Neural cell (in vitro differentiated cells): Measurements from ENCODE around the gene HCAR2. TPM values are rescaled to one million over a fixed set of nuclear protein-coding genes. Genes with fewer than 3 reads are reported as not detected.
"Not testable (repeated sequence)": the region's sequence is repeated elsewhere in the genome, so short reads cannot be mapped to it uniquely, and the experiment has no call there.

Source experiments
- H2AFZ ChIP-seq: fragments of 200-600, 300-800 bp; sonication (generic), shearing (Covaris generic); 2 replicates; pipeline ENCODE4 v1.6.0; 2014; ENCODE audit warnings: low read depth, mild to moderate bottlenecking, antibody characterized with exemption, low read length, moderate library complexity
- H3F3A ChIP-seq: fragments of 200-600 bp; shearing (Covaris generic); 2 replicates; pipeline ENCODE4 v1.6.1; 2016; ENCODE audit warnings: mild to moderate bottlenecking, moderate library complexity, mixed read lengths, antibody characterized with exemption, low read length; ENCODE audit not compliant: insufficient read depth, poor library complexity, severe bottlenecking
- H3K27ac ChIP-seq: fragments of 200-600, 300-800 bp; sonication (generic), shearing (Covaris generic); 2 replicates; pipeline ENCODE4 v1.5.1; 2014; ENCODE audit warnings: mild to moderate bottlenecking, low read length, moderate library complexity
- H3K27me3 ChIP-seq: fragments of 300-800, 200-600 bp; sonication (generic), shearing (Covaris generic); 2 replicates; pipeline ENCODE4 v1.6.0; 2014; ENCODE audit warnings: mild to moderate bottlenecking, low read depth, low read length, moderate library complexity; ENCODE audit not compliant: insufficient read depth
- H3K36me3 ChIP-seq: fragments of 300-800, 200-600 bp; sonication (generic), shearing (Covaris generic); 2 replicates; pipeline ENCODE4 v1.5.1; 2014; ENCODE audit warnings: mild to moderate bottlenecking, antibody characterized with exemption, low read length, moderate library complexity; ENCODE audit not compliant: insufficient read depth
- H3K4me2 ChIP-seq: fragments of 300-800, 200-600 bp; sonication (generic), shearing (Covaris generic); 2 replicates; pipeline ENCODE4 v1.6.0; 2014; ENCODE audit warnings: mild to moderate bottlenecking, low read length
- H3K4me3 ChIP-seq: fragments of 300-800, 200-600 bp; sonication (generic), shearing (Covaris generic); 2 replicates; pipeline ENCODE4 v1.5.1; 2014; ENCODE audit warnings: mild to moderate bottlenecking, low read length, moderate library complexity
- H3K79me2 ChIP-seq: fragments of 200-600 bp; shearing (Covaris generic); replicated peaks from 2 replicates; pipeline ENCODE4 v1.6.0; 2014; ENCODE audit warnings: mild to moderate bottlenecking, low read length, moderate library complexity; ENCODE audit not compliant: insufficient read depth
- H3K9ac ChIP-seq: fragments of 300-800, 200-600 bp; sonication (generic), shearing (Covaris generic); 2 replicates; pipeline ENCODE4 v1.6.1; 2016; ENCODE audit warnings: mild to moderate bottlenecking, low read length, mixed read lengths
- H3K9me2 ChIP-seq: fragments of 200-600 bp; shearing (Covaris generic); 2 replicates; pipeline ENCODE4 v1.6.1; 2016; ENCODE audit warnings: mild to moderate bottlenecking, low read length, mixed read lengths; ENCODE audit not compliant: insufficient read depth
- H3K9me3 ChIP-seq: fragments of 200-600, 300-800 bp; sonication (generic), shearing (Covaris generic); 2 replicates; pipeline ENCODE4 v1.6.1; 2016; ENCODE audit warnings: mild to moderate bottlenecking, mixed run types, low read length, moderate library complexity, mixed read lengths
- H4K20me1 ChIP-seq: fragments of 200-600 bp; shearing (Covaris generic); 2 replicates; pipeline ENCODE4 v1.6.1; 2016; ENCODE audit warnings: mild to moderate bottlenecking, mixed run types; ENCODE audit not compliant: insufficient read depth
- EP300 ChIP-seq: fragments of 450-650 bp; conservative IDR thresholded peaks from 2 replicates; pipeline ENCODE4 v1.6.1; 2014; ENCODE audit warnings: antibody characterized with exemption, mild to moderate bottlenecking, moderate library complexity; ENCODE audit not compliant: poor library complexity, severe bottlenecking
- POLR2AphosphoS5 ChIP-seq: IDR thresholded peaks from 2 replicates; pipeline ENCODE4 v1.6.1; 2012
- polyA plus RNA-seq: library from polyadenylated mRNA; depleted of rRNA; stranded (reverse); fragments of >200 nt; gene quantifications from 2 replicates; pipeline ENCODE4 v1.2.3, GENCODE V29; 2014

HCAR2 gene
- polyA plus RNA-seq, 1 donor from 2014 or later = not detected

DNA sequence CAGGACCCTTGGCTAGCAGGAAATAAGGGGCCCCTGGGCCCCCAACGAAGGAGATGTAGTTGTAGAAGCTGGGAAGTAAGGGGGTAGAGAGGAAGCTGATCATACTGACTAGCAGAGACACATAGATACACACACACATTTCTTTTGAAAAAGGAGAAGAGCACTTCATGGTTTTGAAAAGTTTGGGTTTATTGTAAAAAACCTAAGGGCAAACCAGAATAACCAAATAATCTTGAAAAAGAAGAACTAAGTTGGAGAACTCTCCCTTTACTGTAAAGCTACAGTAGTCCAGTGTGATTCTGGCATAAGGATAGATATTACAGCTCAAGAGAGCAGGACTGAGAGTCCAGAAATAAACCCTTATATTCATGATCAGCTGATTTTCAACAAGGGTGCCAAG lies 19.2 kb upstream of the HCAR2 start:
- no peaks in the 10 kb centered on the region for H3K36me3 ChIP-seq
- no peak for TF ChIP-seq POLR2AphosphoS5
- no peaks in the 10 kb centered on the region for H4K20me1 ChIP-seq
- no peak overlapping the region for H3K4me3 ChIP-seq
- H3K27me3 ChIP-seq = no peaks in the 10 kb centered on the region
- no peak overlapping the region for H3K4me2 ChIP-seq
- no peaks in the 10 kb centered on the region for H3K9me2 ChIP-seq
- no peak overlapping the region for H3K27ac ChIP-seq
- no peaks in the 10 kb centered on the region for H3K79me2 ChIP-seq
- no peaks in the 10 kb centered on the region for H3K9me3 ChIP-seq
- H3K9ac ChIP-seq = no peak overlapping the region
- no peaks in the 10 kb centered on the region for H3F3A ChIP-seq
- H2AFZ ChIP-seq = no peak overlapping the region

DNA sequence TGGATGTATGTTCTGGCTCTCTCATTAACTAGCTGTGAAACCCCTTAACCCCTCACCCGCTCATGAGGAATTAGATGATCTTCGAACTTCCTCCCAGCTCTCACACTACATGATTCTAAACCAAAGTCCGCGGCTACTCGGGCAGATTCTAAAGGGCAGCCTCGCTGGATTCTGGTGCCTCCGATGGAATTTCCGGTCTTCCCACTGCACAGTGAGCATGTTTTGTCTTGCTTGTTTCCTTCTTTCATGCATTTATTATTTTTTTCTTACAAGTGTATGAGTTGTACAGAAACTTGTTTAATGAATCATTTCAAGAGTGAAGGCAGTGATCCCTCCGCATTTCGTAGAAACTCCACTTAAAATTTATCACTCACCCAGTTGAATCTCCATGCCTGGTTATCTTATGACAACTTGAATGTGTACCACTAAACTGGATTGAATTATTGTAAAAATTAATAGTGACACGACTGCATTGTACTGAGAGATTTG lies 17.9 kb upstream of the HCAR2 start:
- no peak overlapping the region for H3K9ac ChIP-seq
- no peaks in the 10 kb centered on the region for H3K27me3 ChIP-seq
- no peaks in the 10 kb centered on the region for H4K20me1 ChIP-seq
- no peak overlapping the region for H2AFZ ChIP-seq
- no peak overlapping the region for H3K4me2 ChIP-seq
- H3K9me3 ChIP-seq = no peaks in the 10 kb centered on the region
- H3K9me2 ChIP-seq = no peaks in the 10 kb centered on the region
- H3K79me2 ChIP-seq = no peaks in the 10 kb centered on the region
- no peak overlapping the region for H3K4me3 ChIP-seq
- no peak overlapping the region for H3K27ac ChIP-seq
- TF ChIP-seq EP300 = no peak
- no peaks in the 10 kb centered on the region for H3K36me3 ChIP-seq
- H3F3A ChIP-seq = no peaks in the 10 kb centered on the region

DNA sequence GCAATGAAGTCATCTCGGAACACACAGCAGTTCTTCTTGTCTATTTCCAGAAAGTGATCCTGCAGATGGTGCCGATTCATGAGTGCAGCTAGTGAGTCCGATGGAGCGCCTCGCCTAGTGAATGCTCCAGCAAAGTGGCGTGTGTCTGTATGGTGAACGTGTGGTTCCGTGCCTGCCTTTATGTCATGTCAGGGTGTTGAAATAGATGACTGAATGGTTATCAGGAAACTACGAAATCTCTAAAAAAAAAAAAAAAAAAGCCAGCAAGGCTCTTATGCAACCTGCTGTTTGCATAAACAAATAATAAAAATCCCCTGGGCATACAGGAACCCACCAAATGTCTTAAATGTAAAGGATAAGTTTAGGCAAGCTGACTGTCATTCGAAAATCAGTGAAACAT lies 13.5 kb upstream of the HCAR2 start, which contains the start of gene HCAR3:
Gene HCAR3 (minus strand): TSS at position 154 of the 400 bp plus-strand sequence. CDS start 74 bp downstream, at position 80.
- not testable (repeated sequence) for H4K20me1 ChIP-seq, H3K79me2 ChIP-seq, H3K4me3 ChIP-seq

DNA sequence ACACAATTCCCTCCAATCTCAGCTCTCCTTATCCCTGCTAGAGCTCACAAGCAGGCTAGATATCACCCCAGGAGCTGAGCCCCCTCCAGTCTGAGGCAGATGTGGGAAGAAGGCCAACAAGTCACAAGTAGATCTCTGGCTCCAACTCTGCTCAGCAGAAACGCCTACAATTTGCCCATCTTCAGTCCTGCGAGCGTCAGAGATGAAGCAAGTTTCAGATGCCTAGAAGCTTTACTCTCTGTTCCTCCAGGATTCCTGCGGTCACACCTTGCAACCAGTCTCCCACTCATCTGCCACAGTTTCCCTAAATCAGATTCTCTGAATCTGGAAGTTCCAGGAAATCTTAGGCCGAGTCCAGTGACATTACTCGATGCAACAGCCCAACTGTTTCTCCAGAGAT lies 12.1 kb upstream of the HCAR2 start:
- H3K9ac ChIP-seq, H3K27me3 ChIP-seq, H3K4me2 ChIP-seq, H3K9me3 ChIP-seq, H3K4me3 ChIP-seq, H3K36me3 ChIP-seq, H4K20me1 ChIP-seq, H2AFZ ChIP-seq, H3F3A ChIP-seq, H3K27ac ChIP-seq, H3K79me2 ChIP-seq, H3K9me2 ChIP-seq: not testable (repeated sequence)

More for the DNA sequence above, 13.5 kb upstream of the HCAR2 start, which contains the start of gene HCAR3:
- not testable (repeated sequence) for H2AFZ ChIP-seq, H3F3A ChIP-seq, H3K4me2 ChIP-seq, H3K36me3 ChIP-seq, H3K27me3 ChIP-seq, H3K9ac ChIP-seq, H3K27ac ChIP-seq, H3K9me3 ChIP-seq, H3K9me2 ChIP-seq

DNA sequence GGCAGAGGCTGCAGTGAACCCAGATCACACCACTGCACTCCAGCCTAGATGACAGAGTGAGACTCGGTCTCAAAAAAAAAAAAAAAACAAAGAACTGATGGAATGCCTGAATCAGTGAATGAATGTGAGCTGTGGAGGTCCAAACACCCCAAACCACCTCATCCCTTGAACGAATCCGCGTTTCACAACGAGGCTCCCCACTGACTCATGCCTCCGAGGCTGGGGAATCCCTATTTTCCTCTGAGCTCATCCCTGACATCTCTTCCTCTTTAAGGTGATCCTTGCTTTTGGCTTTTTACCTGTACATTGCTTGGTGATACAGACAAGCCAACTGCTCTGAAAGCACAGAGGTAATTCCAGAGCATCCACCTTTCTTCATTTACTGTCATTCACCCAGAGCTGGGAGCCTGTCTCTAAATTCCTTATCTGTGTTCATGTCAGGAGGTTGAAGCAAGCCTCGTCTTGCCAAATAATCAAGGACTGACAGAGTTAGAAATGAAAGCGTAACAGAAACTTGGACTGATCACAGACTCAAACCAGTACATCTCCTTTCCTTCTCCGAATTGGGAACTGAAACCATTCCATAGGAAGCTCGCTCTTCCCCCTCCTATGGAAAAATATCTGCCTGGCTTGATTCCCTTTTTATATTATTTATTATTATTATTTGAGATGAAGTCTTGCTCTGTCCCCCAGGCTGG lies 10.5 kb upstream of the HCAR2 start:
- not testable (repeated sequence) for H3K4me2 ChIP-seq, H3K9me3 ChIP-seq, H3K4me3 ChIP-seq, H3K27ac ChIP-seq, H3K9me2 ChIP-seq, H3K36me3 ChIP-seq, H3K9ac ChIP-seq, H3F3A ChIP-seq, H2AFZ ChIP-seq, H3K27me3 ChIP-seq, H3K79me2 ChIP-seq, H4K20me1 ChIP-seq

DNA sequence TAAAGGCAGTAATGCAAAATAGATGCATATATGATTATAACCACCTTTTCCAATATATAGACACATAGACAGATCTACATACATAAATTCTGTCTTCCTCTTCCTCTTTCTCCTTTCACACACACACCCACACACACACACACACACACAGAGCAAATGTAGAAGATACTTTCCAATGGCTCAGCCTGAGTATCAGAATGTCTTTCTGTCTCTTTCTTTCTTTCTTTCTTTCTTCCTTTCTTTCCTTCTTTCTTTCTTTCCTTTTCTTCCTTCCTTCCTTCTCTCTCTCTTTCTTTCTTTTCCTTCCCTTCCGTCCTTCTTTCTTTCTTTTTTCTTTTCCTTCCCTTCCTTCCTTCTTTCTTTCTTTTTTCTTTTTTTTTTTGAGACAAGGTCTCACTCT lies 8.1 kb upstream of the HCAR2 start:
- not testable (repeated sequence) for H3K27ac ChIP-seq, H3K9ac ChIP-seq, H3K27me3 ChIP-seq, H3K4me3 ChIP-seq, H2AFZ ChIP-seq, H3F3A ChIP-seq, H3K36me3 ChIP-seq, H3K9me2 ChIP-seq, H3K4me2 ChIP-seq, H3K79me2 ChIP-seq, H3K9me3 ChIP-seq, H4K20me1 ChIP-seq

DNA sequence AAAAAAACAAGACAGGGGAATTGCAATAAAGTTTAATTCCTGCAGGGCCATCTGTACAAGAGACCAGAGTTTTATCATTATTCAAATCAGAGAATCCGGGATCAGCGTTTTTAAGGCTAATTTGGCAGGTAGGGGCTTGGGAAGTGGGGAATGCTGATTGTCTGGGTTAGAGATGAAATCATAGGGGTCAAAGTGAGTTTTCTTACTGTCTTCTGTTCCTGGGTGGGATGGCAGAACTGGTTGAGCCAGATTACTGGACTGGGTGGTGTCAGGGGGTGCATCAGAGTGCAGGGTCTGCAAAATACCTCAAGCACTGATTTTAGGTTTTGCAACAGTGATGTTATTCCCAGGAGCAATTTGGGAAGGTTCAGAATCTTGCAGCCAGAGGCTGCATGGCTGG lies 7.2 kb upstream of the HCAR2 start:
- H3K4me3 ChIP-seq, H3K9ac ChIP-seq, H3K9me2 ChIP-seq, H3K36me3 ChIP-seq, H3K79me2 ChIP-seq, H3F3A ChIP-seq, H3K9me3 ChIP-seq, H3K4me2 ChIP-seq, H2AFZ ChIP-seq, H3K27ac ChIP-seq, H4K20me1 ChIP-seq, H3K27me3 ChIP-seq: not testable (repeated sequence)

DNA sequence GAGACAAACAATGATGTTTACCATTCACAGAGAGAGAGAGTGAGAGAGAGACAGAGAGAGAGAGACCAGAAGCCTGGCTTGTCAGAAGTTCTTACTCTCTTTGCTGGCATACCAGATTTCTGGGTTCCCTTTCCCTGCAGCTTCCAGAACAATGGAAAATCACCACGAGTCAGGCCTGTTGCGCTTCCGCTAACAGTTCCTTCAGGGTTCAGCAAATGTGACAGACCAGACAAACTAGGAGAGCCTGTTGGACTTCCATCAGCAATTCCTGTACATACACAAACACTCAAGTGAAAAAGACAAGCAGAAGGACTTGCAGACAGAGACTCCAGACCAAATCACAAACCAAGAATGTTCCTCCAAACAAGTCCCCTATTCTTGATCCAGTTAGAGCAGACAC lies 6.1 kb upstream of the HCAR2 start:
- H3K4me2 ChIP-seq, H2AFZ ChIP-seq, H3K79me2 ChIP-seq, H3K9ac ChIP-seq, H3K27ac ChIP-seq, H3K9me2 ChIP-seq, H3K27me3 ChIP-seq, H3K9me3 ChIP-seq, H3F3A ChIP-seq, H4K20me1 ChIP-seq, H3K4me3 ChIP-seq, H3K36me3 ChIP-seq: not testable (repeated sequence)
